ENCODE results near the gene RAB11FIP4. TPM values are rescaled to one million over a fixed set of nuclear protein-coding genes. Genes with fewer than 3 reads are reported as not detected.
"Not testable (repeated sequence)": the region's sequence is repeated elsewhere in the genome, so short reads cannot be mapped to it uniquely, and the experiment has no call there.

Gene RAB11FIP4
- total RNA-seq, 1 experiment from 2014 or later = 15.1 TPM

GRCh38 chr17:31382668-31383275, 8.7 kb upstream of the RAB11FIP4 start:
- H3K4me1 ChIP-seq (ENCODE audit: control insufficient read depth in 1 of 2, insufficient read depth in 2 of 2, low read length in 2 of 2); H3K27me3 ChIP-seq (ENCODE audit: insufficient read depth, low read length); POLR2A ChIA-PET; H3K9ac ChIP-seq (ENCODE audit: low read length); H2AFZ ChIP-seq (ENCODE audit: low read depth, low read length, poor library complexity, severe bottlenecking); DNase-seq (ENCODE audit: low read depth, low spot score); H3K9me3 ChIP-seq (ENCODE audit: control insufficient read depth in 1 of 2, insufficient read depth in 1 of 2, low read depth in 1 of 2, low read length in 2 of 2); H3K36me3 ChIP-seq (ENCODE audit: control insufficient read depth in 1 of 2, insufficient read depth in 2 of 2, low read length in 2 of 2); H3K27ac ChIP-seq (ENCODE audit: low read depth, low read length); intact Hi-C loops (cut with micrococcal nuclease); H3K4me3 ChIP-seq (replicated peaks in 1 of 2; ENCODE audit: low read depth in 1 of 2, low read length in 2 of 2); H3K9me2 ChIP-seq (ENCODE audit: insufficient read depth); H3K4me2 ChIP-seq (ENCODE audit: low read length); BruUV-seq (replicated peaks); H3K79me2 ChIP-seq (ENCODE audit: insufficient read depth, low read length); H4K20me1 ChIP-seq (ENCODE audit: insufficient read depth); RAD21 ChIA-PET (ENCODE audit: low non-redundant PET in 1 of 2, low total read pairs in 2 of 2, uncharacterized antibody in 2 of 2, unreplicated experiment in 2 of 2); ATAC-seq: not testable (repeated sequence)
- CTCF ChIA-PET = interaction anchor here (1.4 kb wide), 1 partner anchor 10 kb away, joined by 4 read pairs; no protein-coding TSS in a partner anchor

- CTCF ChIA-PET = interaction anchor here (0.6 kb wide), 1 partner anchor 118 kb away, joined by 3 read pairs; no protein-coding TSS in a partner anchor
- POLR2A ChIA-PET = not testable (repeated sequence)
Observed at GRCh38 chr17:31383488-31383887, 8.0 kb upstream of the RAB11FIP4 start.

More at GRCh38 chr17:31383488-31383887, 8.0 kb upstream of the RAB11FIP4 start:
- H3K4me2 ChIP-seq (ENCODE audit: low read length); H3K4me3 ChIP-seq (replicated peaks in 1 of 2; ENCODE audit: low read depth in 1 of 2, low read length in 2 of 2); H2AFZ ChIP-seq (ENCODE audit: low read depth, low read length, poor library complexity, severe bottlenecking); H3K27ac ChIP-seq (ENCODE audit: low read depth, low read length); H3K9ac ChIP-seq (ENCODE audit: low read length); DNase-seq (ENCODE audit: low read depth, low spot score); H4K20me1 ChIP-seq (ENCODE audit: insufficient read depth); H3K79me2 ChIP-seq (ENCODE audit: insufficient read depth, low read length); H3K4me1 ChIP-seq (ENCODE audit: control insufficient read depth in 1 of 2, insufficient read depth in 2 of 2, low read length in 2 of 2); H3K27me3 ChIP-seq (ENCODE audit: insufficient read depth, low read length); H3K9me3 ChIP-seq (ENCODE audit: control insufficient read depth in 1 of 2, insufficient read depth in 1 of 2, low read depth in 1 of 2, low read length in 2 of 2); BruUV-seq (replicated peaks); H3K9me2 ChIP-seq (ENCODE audit: insufficient read depth); intact Hi-C loops (cut with micrococcal nuclease); H3K36me3 ChIP-seq (ENCODE audit: control insufficient read depth in 1 of 2, insufficient read depth in 2 of 2, low read length in 2 of 2); RAD21 ChIA-PET (ENCODE audit: low non-redundant PET in 1 of 2, low total read pairs in 2 of 2, uncharacterized antibody in 2 of 2, unreplicated experiment in 2 of 2): not testable (repeated sequence)
- TF ChIP-seq RAD21 (IDR thresholded peaks at IDR 0.05; ENCODE audit: low read depth) = peak; percentile 38; the same call in 1 of the 2 replicates
- peak in 1 of 3 experiments; percentile 16; a peak in 1 of 6 replicates for TF ChIP-seq CTCF (IDR thresholded peaks at IDR 0.05 in 2 of 3, conservative IDR thresholded peaks at IDR 0.05 in 1 of 3; ENCODE audit: borderline replicate concordance in 1 of 3, insufficient read depth in 1 of 3, low read depth in 2 of 3, low read length in 2 of 3)
- ATAC-seq = peak; percentile 52; the same call in 1 of the 2 replicates

All from HCT116 (cell line).